Erythroblast (primary cell): ENCODE data around the gene HIC1.

Source experiments
- DNase-seq, 2 experiments: peaks; one replicate each; lab custom pipeline; 2025; lab: John Stamatoyannopoulos, UW
- GATA1 ChIP-seq: IDR thresholded peaks from 2 replicates; pipeline ENCODE4 v1.6.1; 2011; ENCODE audit warnings: low read depth, mild to moderate bottlenecking, control low read depth, low read length, moderate library complexity
- POLR2A ChIP-seq: IDR thresholded peaks from 2 replicates; pipeline ENCODE4 v1.6.1; 2011; ENCODE audit warnings: mild to moderate bottlenecking, low read length

HIC1 gene

GRCh38 chr17:2081564-2081963 lies 26.7 kb downstream of the HIC1 start:
- no peak for TF ChIP-seq POLR2A
- TF ChIP-seq GATA1 = no peak
- no peak for DNase-seq

DNA sequence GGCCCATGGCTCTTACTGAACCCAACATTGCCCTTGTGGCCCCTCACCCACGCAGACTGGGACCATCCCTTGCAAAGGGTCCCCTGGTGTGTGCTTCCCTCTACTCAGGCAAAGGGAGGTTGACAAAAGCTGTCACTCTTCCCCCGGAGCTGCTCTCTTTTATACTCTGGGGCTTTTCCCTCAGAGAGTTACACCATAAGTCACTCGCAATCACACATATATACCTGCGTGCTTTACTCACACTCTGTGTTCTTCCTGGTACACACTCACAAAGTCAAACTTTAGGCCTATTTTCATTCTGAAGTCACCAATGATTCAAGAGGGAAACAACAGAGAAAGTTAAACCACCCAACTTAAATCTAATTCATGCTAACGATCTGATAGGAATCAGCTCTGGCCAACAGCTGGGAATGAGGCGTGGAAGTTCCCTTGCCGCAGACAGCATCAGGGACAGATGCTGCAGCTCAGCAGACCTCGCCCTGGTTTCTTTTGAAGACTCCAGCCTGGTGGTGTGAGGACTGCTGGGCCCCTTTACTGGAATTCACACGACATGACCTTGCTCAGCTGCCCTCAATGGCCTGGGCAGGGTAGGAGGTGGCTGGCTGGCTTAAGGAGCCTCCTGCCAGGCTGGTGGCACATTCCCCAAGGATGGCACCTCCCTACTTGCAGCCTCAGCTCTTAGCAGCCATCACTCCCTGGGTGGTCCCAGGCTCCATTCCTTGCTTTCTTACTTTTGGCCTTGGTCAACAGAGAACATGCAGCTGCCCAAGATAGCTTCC lies 27.3 kb downstream of the HIC1 start:
- TF ChIP-seq POLR2A (no peak), GATA1 (no peak)

GRCh38 chr17:2083613-2084035 lies 28.7 kb downstream of the HIC1 start:
- no peak for TF ChIP-seq GATA1
- TF ChIP-seq POLR2A = no peak

More for the DNA sequence above, 27.3 kb downstream of the HIC1 start:
- no peak for DNase-seq

GRCh38 chr17:2084036-2084765 lies 29.3 kb downstream of the HIC1 start:
- TF ChIP-seq GATA1 (no peak), POLR2A (no peak)
- DNase-seq = peak in 1 of 2 experiments; percentile 21

More at GRCh38 chr17:2083613-2084035, 28.7 kb downstream of the HIC1 start:
- DNase-seq = no peak

- TF ChIP-seq GATA1 (no peak), POLR2A (no peak)
- DNase-seq = no peak
Measured at GRCh38 chr17:2084766-2085647, 30.1 kb downstream of the HIC1 start.

DNA sequence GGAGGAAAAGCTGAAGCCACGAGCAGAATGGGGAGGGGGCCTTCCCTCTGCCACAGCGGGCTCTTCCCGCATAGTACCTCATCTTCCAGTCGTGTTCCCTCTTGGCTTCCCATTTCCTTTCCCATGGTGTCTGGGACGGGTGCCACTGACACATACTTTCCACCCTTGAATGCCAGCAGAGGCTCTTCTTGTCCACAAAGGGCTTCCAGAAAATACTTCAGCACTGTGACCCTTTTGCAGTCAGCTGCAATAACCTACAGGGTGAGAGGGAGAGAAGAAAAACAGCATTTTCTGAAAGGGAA lies 30.7 kb downstream of the HIC1 start:
- TF ChIP-seq POLR2A (no peak), GATA1 (no peak)
- DNase-seq = no peak

- no peak for DNase-seq
- no peak for TF ChIP-seq POLR2A
- no peak for TF ChIP-seq GATA1
Measured at GRCh38 chr17:2086306-2086705, 31.4 kb downstream of the HIC1 start.

DNA sequence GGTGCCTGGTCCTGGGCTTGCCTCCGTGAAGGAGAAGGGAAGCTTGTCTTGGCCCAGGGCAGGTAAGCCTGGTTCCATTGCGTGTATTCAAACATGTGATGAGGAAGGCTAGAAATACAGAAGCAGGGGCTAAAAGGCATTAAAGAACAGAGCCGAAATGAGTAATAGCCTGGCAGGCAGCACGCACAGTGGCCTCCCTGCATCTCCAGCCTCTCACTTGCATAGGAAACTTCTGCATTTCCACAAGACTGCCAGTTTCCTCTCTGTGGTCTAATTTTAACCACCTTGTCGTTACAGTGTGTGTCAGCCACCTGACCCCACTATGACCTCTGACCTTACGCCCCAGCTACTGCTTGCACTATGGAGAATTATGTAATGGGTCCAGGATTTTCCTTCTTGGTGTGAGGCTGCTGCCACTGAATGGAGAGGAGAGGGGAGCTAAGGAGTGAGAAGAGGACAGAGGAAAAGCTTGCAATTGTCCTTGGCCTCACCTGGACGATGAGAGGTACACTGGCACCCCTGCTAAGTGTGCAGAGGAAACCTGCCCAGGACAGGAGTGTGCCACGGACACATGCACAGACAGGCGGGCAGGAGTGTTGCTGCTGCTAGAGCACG lies 32.8 kb downstream of the HIC1 start:
- TF ChIP-seq GATA1 = no peak
- no peak for TF ChIP-seq POLR2A
- DNase-seq = no peak

- TF ChIP-seq GATA1 (no peak), POLR2A (no peak)
- peak in 1 of 2 experiments; percentile 38 for DNase-seq
Measured at GRCh38 chr17:2089021-2089422, 34.1 kb downstream of the HIC1 start.

DNA sequence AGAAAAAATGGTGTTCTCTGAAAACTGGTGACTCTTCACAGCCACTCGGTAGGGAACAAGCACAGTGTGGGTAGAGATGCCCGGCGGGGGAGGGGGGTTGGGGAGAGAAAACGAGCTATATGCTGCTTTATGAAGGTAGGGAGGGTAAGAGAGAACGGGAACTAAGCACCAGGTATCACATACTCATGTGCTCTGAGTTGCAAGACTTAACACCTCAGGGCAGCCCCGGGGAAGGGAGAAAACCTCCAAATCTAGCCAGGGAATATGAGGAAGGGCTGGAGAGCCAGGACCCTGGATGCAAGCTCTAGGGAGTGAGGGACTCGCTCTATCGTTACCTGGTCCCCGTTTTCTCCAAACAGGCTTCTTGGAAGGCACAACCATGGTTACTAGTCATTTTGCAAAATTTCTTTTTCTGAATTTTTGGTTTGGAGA lies 35.3 kb downstream of the HIC1 start:
- no peak for DNase-seq
- TF ChIP-seq POLR2A (no peak), GATA1 (no peak)

- DNase-seq = no peak
Measured at GRCh38 chr17:2090804-2091534, 36.1 kb downstream of the HIC1 start.

GRCh38 chr17:2092253-2092652 lies 37.4 kb downstream of the HIC1 start:
- TF ChIP-seq POLR2A = no peak
- TF ChIP-seq GATA1 = no peak
- DNase-seq = no peak

More at GRCh38 chr17:2090804-2091534, 36.1 kb downstream of the HIC1 start:
- no peak for TF ChIP-seq POLR2A

DNA sequence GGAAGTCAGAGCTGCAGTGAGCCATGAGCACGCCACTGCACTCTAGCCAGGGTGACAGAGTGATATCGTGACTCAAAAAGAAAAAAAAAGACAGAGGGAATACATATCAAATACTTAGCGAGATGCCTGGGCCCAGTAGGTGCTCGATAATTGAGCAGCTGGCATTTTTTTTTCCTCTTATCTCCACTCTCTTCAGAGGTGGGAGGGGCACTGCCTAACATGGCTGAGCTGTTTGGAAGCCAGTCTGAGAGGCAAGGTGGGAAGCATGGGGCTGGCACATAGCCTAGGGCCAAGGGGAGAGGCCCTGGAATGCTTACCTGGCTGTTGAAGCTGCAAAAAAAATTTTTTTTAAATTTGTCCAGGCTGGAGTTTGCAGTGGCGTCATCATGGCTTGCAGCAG lies 38.4 kb downstream of the HIC1 start:
- peak; percentile 63 to 78 for DNase-seq

More for the DNA sequence above, 38.4 kb downstream of the HIC1 start:
- TF ChIP-seq POLR2A (no peak), GATA1 (no peak)
